Astrocyte (in vitro differentiated cells and primary cell): ENCODE results near the gene ACYP2. TPM values are rescaled to one million over a fixed set of nuclear protein-coding genes. Genes with fewer than 3 reads are reported as not detected.

Experiments used
- DNase-seq: peaks from one replicate; pipeline ENCODE4 v3.0.0-alpha.2; 2010; ENCODE audit warnings: low read depth
- FAIRE-seq: peaks from 2 replicates; lab custom pipeline; 2011; peaks lifted over from hg19 to GRCh38; lab: Jason Lieb, UNC
- H2AFZ ChIP-seq: 2 replicates; pipeline ENCODE4 v1.6.0; 2012; ENCODE audit warnings: low read depth, low read length, inconsistent platforms
- H3K27ac ChIP-seq: 2 replicates; pipeline ENCODE4 v1.5.1; 2011; ENCODE audit warnings: low read depth, low read length, inconsistent platforms
- H3K27me3 ChIP-seq: 2 replicates; pipeline ENCODE4 v1.6.0; 2011; ENCODE audit warnings: low read length, inconsistent platforms; ENCODE audit not compliant: insufficient read depth
- H3K36me3 ChIP-seq: 2 replicates; pipeline ENCODE4 v1.5.1; 2011; ENCODE audit warnings: low read length, inconsistent platforms; ENCODE audit not compliant: insufficient read depth
- H3K4me1 ChIP-seq: 2 replicates; pipeline ENCODE4 v1.5.1; 2011; ENCODE audit warnings: low read length, inconsistent platforms; ENCODE audit not compliant: insufficient read depth
- H3K4me2 ChIP-seq: 2 replicates; pipeline ENCODE4 v1.6.0; 2012; ENCODE audit warnings: low read length, inconsistent platforms
- H3K4me3 ChIP-seq: 2 replicates; pipeline ENCODE4 v1.5.1; 2011; ENCODE audit warnings: low read depth, mild to moderate bottlenecking, low read length, inconsistent platforms; ENCODE audit not compliant: insufficient read depth
- H3K79me2 ChIP-seq: 2 replicates; pipeline ENCODE4 v1.6.0; 2012; ENCODE audit warnings: mild to moderate bottlenecking, low read length, inconsistent platforms; ENCODE audit not compliant: insufficient read depth
- H3K9ac ChIP-seq: 2 replicates; pipeline ENCODE4 v1.6.0; 2012; ENCODE audit warnings: mild to moderate bottlenecking, low read length, inconsistent platforms
- H3K9me3 ChIP-seq: 2 replicates; pipeline ENCODE4 v1.5.1; 2012; ENCODE audit warnings: low read depth, mild to moderate bottlenecking, low read length, inconsistent platforms; ENCODE audit not compliant: insufficient read depth
- H4K20me1 ChIP-seq: 2 replicates; pipeline ENCODE4 v1.6.0; 2012; ENCODE audit warnings: low read length, inconsistent platforms; ENCODE audit not compliant: insufficient read depth
- H3K27ac Mint-ChIP-seq: one replicate; pipeline ENCODE4 v1.8.0; 2021; ENCODE audit warnings: mild to moderate bottlenecking, mixed read lengths; ENCODE audit not compliant: unreplicated experiment
- H3K27me3 Mint-ChIP-seq: one replicate; pipeline ENCODE4 v1.8.0; 2021; ENCODE audit warnings: low read depth, mixed read lengths; ENCODE audit not compliant: unreplicated experiment
- H3K36me3 Mint-ChIP-seq: one replicate; pipeline ENCODE4 v1.8.0; 2021; ENCODE audit warnings: low read depth, mixed read lengths; ENCODE audit not compliant: unreplicated experiment
- H3K4me1 Mint-ChIP-seq: one replicate; pipeline ENCODE4 v1.8.0; 2021; ENCODE audit warnings: low read depth, mixed read lengths; ENCODE audit not compliant: unreplicated experiment
- H3K4me3 Mint-ChIP-seq: one replicate; pipeline ENCODE4 v1.8.0; 2021; ENCODE audit warnings: mild to moderate bottlenecking, moderate library complexity, mixed read lengths; ENCODE audit not compliant: unreplicated experiment
- H3K9me3 Mint-ChIP-seq: one replicate; pipeline ENCODE4 v1.8.0; 2021; ENCODE audit warnings: mild to moderate bottlenecking, mixed read lengths; ENCODE audit not compliant: unreplicated experiment
- EZH2 ChIP-seq: IDR thresholded peaks from 2 replicates; pipeline ENCODE4 v1.6.1; 2012; ENCODE audit warnings: mild to moderate bottlenecking, low read length, inconsistent platforms; ENCODE audit not compliant: insufficient read depth
- total RNA-seq: library from RNA; stranded (reverse); gene quantifications from 2 replicates; pipeline ENCODE4 v1.2.1, GENCODE V29; 2021
- TF ChIP-seq, protein P1 (sequence below): IDR thresholded peaks from 2 replicates; pipeline ENCODE4 v1.5.1; 2011; ENCODE audit warnings: low read depth, mild to moderate bottlenecking, inconsistent platforms, low read length, moderate library complexity; ENCODE audit not compliant: insufficient read depth

Gene ACYP2
- total RNA-seq, 1 donor from 2014 or later: 6.8 TPM

DNA sequence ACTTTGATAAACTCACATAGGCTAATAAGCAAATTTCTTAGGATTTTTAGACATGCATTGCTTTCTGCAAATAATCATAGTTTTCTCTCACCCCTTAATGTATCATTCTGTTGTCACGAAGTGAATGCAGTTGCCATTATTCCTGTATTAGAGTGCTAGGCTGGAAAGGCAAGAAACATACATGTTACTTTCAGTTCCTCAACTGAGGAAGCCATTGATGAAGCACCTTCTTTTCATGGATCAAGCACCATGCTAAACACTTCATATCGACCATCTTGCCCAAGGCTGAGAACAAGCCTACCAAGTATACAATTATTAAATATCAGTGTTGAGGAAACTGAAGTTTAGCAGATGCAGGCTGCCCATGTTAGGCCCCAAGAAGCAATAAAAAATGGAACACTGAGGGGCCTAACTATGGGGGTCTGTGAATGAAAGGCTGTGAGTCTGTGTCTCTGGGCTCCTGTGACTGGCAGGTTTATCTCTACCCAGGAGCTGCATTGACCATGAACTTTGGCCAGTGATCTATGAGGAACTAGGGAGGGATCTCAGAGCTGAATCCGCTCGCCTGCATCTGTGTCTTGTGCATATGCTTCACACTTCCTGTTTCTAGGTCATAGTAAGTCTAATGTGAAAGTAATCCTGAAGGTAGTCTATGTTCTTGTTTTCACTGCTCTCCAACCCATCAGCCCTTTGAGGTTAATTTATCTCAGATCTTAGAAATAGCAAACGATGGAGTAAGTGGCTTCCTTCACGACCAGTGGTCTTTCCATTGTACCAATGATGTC lies 156.6 kb downstream of the ACYP2 start:
- H4K20me1 ChIP-seq: no peaks in the 10 kb centered on the region
- H3K9me3 Mint-ChIP-seq: no peaks in the 10 kb centered on the region

DNA sequence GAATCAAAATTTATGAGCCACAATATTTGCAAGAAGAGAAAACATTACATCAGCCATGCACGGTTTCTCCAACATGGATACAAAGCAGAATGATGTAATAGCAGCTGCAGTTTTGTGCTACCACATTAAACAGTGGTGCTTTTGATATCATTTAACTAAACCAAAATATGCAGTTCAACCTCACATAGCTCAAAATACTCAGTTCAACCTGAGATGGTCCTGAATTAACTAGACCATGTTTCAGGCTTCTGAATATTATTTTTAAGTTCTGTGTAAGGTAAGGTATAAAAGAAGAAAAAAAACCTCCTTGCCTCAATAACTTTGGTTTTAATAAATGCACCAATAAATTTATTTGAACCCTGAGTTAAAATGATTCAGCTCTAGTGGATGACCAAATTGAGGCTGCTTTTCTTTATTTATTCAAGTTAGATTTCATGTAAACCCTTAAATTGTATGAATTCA lies 159.4 kb downstream of the ACYP2 start:
- H3K9ac ChIP-seq: no peak overlapping the region

More for the DNA sequence above, 156.6 kb downstream of the ACYP2 start:
- no peak overlapping the region for H3K4me2 ChIP-seq
- no peak overlapping the region for H3K9ac ChIP-seq
- peaks cover 11% of the 10 kb centered on the region for H3K4me1 Mint-ChIP-seq
- no peaks in the 10 kb centered on the region for H3K4me1 ChIP-seq
- no peaks in the 10 kb centered on the region for H3K27me3 ChIP-seq
- H3K4me3 Mint-ChIP-seq: no peak overlapping the region
- FAIRE-seq (no peak), DNase-seq (no peak)
- H2AFZ ChIP-seq: no peak overlapping the region
- H3K27ac ChIP-seq: no peak overlapping the region
- TF ChIP-seq EZH2: no peak
- TF ChIP-seq, protein P1, sequence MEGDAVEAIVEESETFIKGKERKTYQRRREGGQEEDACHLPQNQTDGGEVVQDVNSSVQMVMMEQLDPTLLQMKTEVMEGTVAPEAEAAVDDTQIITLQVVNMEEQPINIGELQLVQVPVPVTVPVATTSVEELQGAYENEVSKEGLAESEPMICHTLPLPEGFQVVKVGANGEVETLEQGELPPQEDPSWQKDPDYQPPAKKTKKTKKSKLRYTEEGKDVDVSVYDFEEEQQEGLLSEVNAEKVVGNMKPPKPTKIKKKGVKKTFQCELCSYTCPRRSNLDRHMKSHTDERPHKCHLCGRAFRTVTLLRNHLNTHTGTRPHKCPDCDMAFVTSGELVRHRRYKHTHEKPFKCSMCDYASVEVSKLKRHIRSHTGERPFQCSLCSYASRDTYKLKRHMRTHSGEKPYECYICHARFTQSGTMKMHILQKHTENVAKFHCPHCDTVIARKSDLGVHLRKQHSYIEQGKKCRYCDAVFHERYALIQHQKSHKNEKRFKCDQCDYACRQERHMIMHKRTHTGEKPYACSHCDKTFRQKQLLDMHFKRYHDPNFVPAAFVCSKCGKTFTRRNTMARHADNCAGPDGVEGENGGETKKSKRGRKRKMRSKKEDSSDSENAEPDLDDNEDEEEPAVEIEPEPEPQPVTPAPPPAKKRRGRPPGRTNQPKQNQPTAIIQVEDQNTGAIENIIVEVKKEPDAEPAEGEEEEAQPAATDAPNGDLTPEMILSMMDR: no peak
- H3K27ac Mint-ChIP-seq: no peak overlapping the region
- no peaks in the 10 kb centered on the region for H3K36me3 ChIP-seq
- no peaks in the 10 kb centered on the region for H3K9me3 ChIP-seq
- no peak overlapping the region for H3K4me3 ChIP-seq
- no peaks in the 10 kb centered on the region for H3K79me2 ChIP-seq
- H3K36me3 Mint-ChIP-seq: peaks cover 2% of the 10 kb centered on the region
- no peaks in the 10 kb centered on the region for H3K27me3 Mint-ChIP-seq

More for the DNA sequence above, 159.4 kb downstream of the ACYP2 start:
- Mint-ChIP-seq H3K27ac (peak overlapping the region; percentile 91), H3K9me3 (no peaks in the 10 kb centered on the region), H3K4me1 (peaks cover 11% of the 10 kb centered on the region), H3K4me3 (no peak overlapping the region), H3K36me3 (peaks cover 2% of the 10 kb centered on the region), H3K27me3 (no peaks in the 10 kb centered on the region)
- Histone ChIP-seq H3K4me2 (no peak overlapping the region), H3K27me3 (no peaks in the 10 kb centered on the region), H3K9me3 (no peaks in the 10 kb centered on the region), H4K20me1 (no peaks in the 10 kb centered on the region), H3K79me2 (no peaks in the 10 kb centered on the region), H3K4me1 (no peaks in the 10 kb centered on the region), H3K27ac (no peak overlapping the region), H3K4me3 (no peak overlapping the region), H2AFZ (no peak overlapping the region), H3K36me3 (no peaks in the 10 kb centered on the region)
- DNase-seq (peak; percentile 54), FAIRE-seq (peak; percentile 74)
- TF ChIP-seq, protein P1: no peak
- no peak for TF ChIP-seq EZH2
